Liver (tissue), 3 donors: ENCODE results near the gene RERE.

Experiments
- ATF3 ChIP-seq: IDR thresholded peaks from 2 replicates; pipeline ENCODE4 v1.6.1; 2016; ENCODE audit warnings: antibody characterized with exemption
- CTCF ChIP-seq: fragments of 150-350 bp; IDR thresholded peaks from 2 replicates; pipeline ENCODE4 v1.5.1; 2017; ENCODE audit warnings: improper control_type of control experiment, low read depth, low read length; ENCODE audit not compliant: missing input control
- FOXA1 ChIP-seq: IDR thresholded peaks from 2 replicates; pipeline ENCODE4 v1.6.1; 2016; ENCODE audit warnings: antibody characterized with exemption
- MAX ChIP-seq: IDR thresholded peaks from 2 replicates; pipeline ENCODE4 v1.6.1; 2016; ENCODE audit warnings: antibody characterized with exemption
- RAD21 ChIP-seq, 2 donors: IDR thresholded peaks; 2 replicates each; pipeline ENCODE4 v1.6.1; 2016; ENCODE audit warnings: antibody characterized with exemption in 2 of 2, mild to moderate bottlenecking in 2 of 2
- SP1 ChIP-seq: IDR thresholded peaks from 2 replicates; pipeline ENCODE4 v1.6.1; 2018; ENCODE audit warnings: antibody characterized with exemption, mild to moderate bottlenecking
- donor health status: healthy.
- donor health status: healthy.

- TF ChIP-seq CTCF (no peak), FOXA1 (no peak), RAD21 (IDR thresholded peaks at IDR 0.05) (no peak), SP1 (no peak), MAX (no peak), ATF3 (no peak)
Measured at GRCh38 chr1:8633741-8634501, 183.5 kb downstream of the RERE start.
